ENCODE data around the gene IFT57.

IFT57 gene

GRCh38 chr3:108123326-108123725 lies 98.9 kb downstream of the IFT57 start:
- DNase-seq = no peak

GRCh38 chr3:108122276-108122675 lies 99.9 kb downstream of the IFT57 start:
- DNase-seq = no peak

- no peak for DNase-seq
Observed at GRCh38 chr3:108119398-108120104, 102.7 kb downstream of the IFT57 start.

- no peak for DNase-seq
Observed at GRCh38 chr3:108118038-108118768, 104.0 kb downstream of the IFT57 start.

GRCh38 chr3:108117241-108117775 lies 104.9 kb downstream of the IFT57 start:
- DNase-seq = no peak

GRCh38 chr3:108114423-108115065 lies 107.7 kb downstream of the IFT57 start:
- DNase-seq = no peak

- no peak for DNase-seq
Observed at GRCh38 chr3:108113975-108114374, 108.2 kb downstream of the IFT57 start.

- no peak for DNase-seq
Observed at GRCh38 chr3:108110934-108111333, 111.3 kb downstream of the IFT57 start.

Measured in T-helper 1 cell (primary cell).